Left lung (tissue), 10 donors: Measurements from ENCODE around the gene SCIN. TPM values are rescaled to one million over a fixed set of nuclear protein-coding genes. Genes with fewer than 3 reads are reported as not detected.
"Not testable (repeated sequence)": the region's sequence is repeated elsewhere in the genome, so short reads cannot be mapped to it uniquely, and the experiment has no call there.

Source experiments
- ATAC-seq: fragments of 200-7000 bp; cut with Tn5 transposase; one replicate; pipeline ENCODE4 v1.9.1; 2020; ENCODE audit warnings: moderate library complexity
- DNase-seq, 4 donors: peaks; one replicate each; pipeline ENCODE4 v3.0.0-alpha.2; 2013 to 2020
- H3K27ac ChIP-seq, 2 donors: fragments of 200-600 bp; sonication (generic) in 1 of 2; one replicate each; pipeline versions ENCODE4 v1.5.0 to v1.8.0; 2020 to 2021
- H3K27me3 ChIP-seq, 2 donors: fragments of 200-600 bp; sonication (generic) in 1 of 2; one replicate each; pipeline versions ENCODE4 v1.5.0 to v1.8.0; 2020 to 2021
- H3K36me3 ChIP-seq, 2 donors: fragments of 200-600 bp; sonication (generic) in 1 of 2; one replicate each; pipeline versions ENCODE4 v1.5.0 to v1.8.0; 2020 to 2021
- H3K4me1 ChIP-seq, 2 donors: fragments of 200-600 bp; one replicate each; pipeline ENCODE4 v1.8.0; 2021
- H3K4me3 ChIP-seq, 2 donors: fragments of 200-600 bp; sonication (generic) in 1 of 2; one replicate each; pipeline versions ENCODE4 v1.5.0 to v1.8.0; 2020 to 2021; ENCODE audit warnings: mild to moderate bottlenecking in 1 of 2
- H3K9me3 ChIP-seq, 2 donors: fragments of 200-600 bp; sonication (generic) in 1 of 2; one replicate each; pipeline versions ENCODE4 v1.5.0 to v1.8.0; 2020 to 2021
- intact Hi-C, 2 donors: fragments of 100-400 bp; cut with DNase I; formaldehyde crosslinking; loops; one replicate each; pipeline versions ENCODE4 v1.11.2 to v1.14.2; 2022
- polyA plus RNA-seq, 6 donors: library from polyadenylated mRNA; unstranded; fragments of 120-200 nt; gene quantifications; one replicate each; pipeline ENCODE4 v1.2.1, GENCODE V29; 2013; ENCODE audit not compliant: insufficient read length in 6 of 6
- total RNA-seq, 2 donors: library from RNA; stranded (reverse); fragmentation: NEBNext Ultra II Directional; extraction: Animal tissue kit (Norgen Biotek cat#: 25700); gene quantifications; one replicate each; pipeline ENCODE4 v1.2.1, GENCODE V29; 2021
- TF ChIP-seq, protein P1 (sequence below), 2 donors: fragments of 200-600 bp; sonication (generic) in 1 of 2; IDR thresholded peaks; one replicate each; pipeline versions ENCODE4 v1.5.0 to v1.8.0; 2021; ENCODE audit warnings: antibody characterized with exemption in 2 of 2
- donor health status: DM: no; HTN: yes; CAD: no.
- donor health status: DM: no; HTN: no; CAD: no.

The SCIN gene
- total and polyA plus RNA-seq, 8 donors = 3.4 to 13.5 (median 8.0) TPM

DNA sequence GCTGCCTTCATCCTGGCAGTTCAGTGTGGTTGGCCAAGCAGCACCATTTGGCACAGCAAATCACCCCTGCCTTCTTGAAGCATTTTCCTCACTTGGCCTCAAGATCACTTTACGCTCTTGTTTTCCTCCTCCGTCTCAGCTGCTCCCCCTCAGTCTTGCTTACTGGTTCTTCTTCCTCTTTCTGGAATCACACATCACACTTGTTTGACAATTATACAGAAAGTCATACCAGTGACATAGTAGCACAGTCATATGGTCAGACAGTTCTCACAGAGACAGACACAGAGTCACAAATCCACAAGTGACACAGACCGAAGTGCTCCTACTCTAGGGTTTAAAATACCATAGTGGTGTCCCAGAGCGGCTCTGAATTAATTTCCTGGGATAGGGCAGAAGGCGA lies 73.1 kb downstream of the SCIN start:
- H3K27me3 ChIP-seq = no peaks in the 10 kb centered on the region
- H3K4me3 ChIP-seq = no peak overlapping the region
- H3K9me3 ChIP-seq = no peaks in the 10 kb centered on the region
- H3K4me1 ChIP-seq = no peaks in the 10 kb centered on the region
- DNase-seq (no peak), ATAC-seq (peak; percentile 49)
- TF ChIP-seq, protein P1, sequence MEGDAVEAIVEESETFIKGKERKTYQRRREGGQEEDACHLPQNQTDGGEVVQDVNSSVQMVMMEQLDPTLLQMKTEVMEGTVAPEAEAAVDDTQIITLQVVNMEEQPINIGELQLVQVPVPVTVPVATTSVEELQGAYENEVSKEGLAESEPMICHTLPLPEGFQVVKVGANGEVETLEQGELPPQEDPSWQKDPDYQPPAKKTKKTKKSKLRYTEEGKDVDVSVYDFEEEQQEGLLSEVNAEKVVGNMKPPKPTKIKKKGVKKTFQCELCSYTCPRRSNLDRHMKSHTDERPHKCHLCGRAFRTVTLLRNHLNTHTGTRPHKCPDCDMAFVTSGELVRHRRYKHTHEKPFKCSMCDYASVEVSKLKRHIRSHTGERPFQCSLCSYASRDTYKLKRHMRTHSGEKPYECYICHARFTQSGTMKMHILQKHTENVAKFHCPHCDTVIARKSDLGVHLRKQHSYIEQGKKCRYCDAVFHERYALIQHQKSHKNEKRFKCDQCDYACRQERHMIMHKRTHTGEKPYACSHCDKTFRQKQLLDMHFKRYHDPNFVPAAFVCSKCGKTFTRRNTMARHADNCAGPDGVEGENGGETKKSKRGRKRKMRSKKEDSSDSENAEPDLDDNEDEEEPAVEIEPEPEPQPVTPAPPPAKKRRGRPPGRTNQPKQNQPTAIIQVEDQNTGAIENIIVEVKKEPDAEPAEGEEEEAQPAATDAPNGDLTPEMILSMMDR (IDR thresholded peaks at IDR 0.05) = no peak
- H3K27ac ChIP-seq = no peak overlapping the region
- intact Hi-C loops = no loop called here
- H3K36me3 ChIP-seq = no peaks in the 10 kb centered on the region

DNA sequence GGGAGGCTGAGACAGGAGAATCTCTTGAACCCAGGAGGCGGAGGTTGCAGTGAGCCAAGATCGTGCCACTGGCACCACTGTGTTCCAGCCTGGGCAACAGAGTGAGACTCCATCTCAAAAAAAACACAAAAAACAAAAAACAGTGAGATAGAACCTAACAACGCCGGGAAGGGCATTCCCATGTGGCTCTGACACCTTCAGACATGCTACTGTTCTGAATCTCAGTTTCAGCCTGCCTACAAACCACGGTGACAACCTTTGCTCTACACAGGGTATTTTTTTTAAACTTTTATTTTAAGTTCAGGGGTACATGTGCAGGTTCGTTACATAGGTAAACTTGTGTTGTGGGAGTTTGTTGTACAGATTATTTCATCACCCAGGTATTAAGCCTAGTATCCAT lies 74.7 kb downstream of the SCIN start:
- ATAC-seq, DNase-seq, H3K27me3 ChIP-seq, H3K4me3 ChIP-seq, intact Hi-C loops, H3K9me3 ChIP-seq, H3K4me1 ChIP-seq, H3K36me3 ChIP-seq, H3K27ac ChIP-seq: not testable (repeated sequence)

DNA sequence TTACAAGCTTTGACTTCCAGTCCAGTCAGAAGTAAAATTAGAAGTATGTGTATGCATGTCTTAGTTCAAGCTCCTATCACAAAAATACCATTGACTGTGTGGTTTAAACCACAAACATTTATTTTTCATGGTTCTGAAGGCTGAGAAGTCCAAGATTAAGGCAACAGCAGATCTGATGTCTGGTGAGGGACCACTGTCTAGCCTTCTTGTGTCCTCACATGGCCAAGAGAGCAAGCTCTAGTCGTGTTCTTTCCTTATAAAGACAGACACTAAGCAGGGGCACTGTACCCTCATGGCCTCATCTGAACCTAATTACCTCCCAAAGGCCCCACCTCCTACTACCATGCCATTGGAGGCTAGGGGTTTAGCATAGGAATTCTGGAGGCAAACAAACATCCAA lies 75.6 kb downstream of the SCIN start:
- Histone ChIP-seq H3K4me3 (no peak overlapping the region), H3K36me3 (no peaks in the 10 kb centered on the region), H3K27me3 (no peaks in the 10 kb centered on the region), H3K4me1 (no peaks in the 10 kb centered on the region), H3K9me3 (no peaks in the 10 kb centered on the region), H3K27ac (no peak overlapping the region)
- DNase-seq = no peak
- ATAC-seq = no peak
- intact Hi-C loops = no loop called here
- TF ChIP-seq, protein P1 (IDR thresholded peaks at IDR 0.05) = no peak

DNA sequence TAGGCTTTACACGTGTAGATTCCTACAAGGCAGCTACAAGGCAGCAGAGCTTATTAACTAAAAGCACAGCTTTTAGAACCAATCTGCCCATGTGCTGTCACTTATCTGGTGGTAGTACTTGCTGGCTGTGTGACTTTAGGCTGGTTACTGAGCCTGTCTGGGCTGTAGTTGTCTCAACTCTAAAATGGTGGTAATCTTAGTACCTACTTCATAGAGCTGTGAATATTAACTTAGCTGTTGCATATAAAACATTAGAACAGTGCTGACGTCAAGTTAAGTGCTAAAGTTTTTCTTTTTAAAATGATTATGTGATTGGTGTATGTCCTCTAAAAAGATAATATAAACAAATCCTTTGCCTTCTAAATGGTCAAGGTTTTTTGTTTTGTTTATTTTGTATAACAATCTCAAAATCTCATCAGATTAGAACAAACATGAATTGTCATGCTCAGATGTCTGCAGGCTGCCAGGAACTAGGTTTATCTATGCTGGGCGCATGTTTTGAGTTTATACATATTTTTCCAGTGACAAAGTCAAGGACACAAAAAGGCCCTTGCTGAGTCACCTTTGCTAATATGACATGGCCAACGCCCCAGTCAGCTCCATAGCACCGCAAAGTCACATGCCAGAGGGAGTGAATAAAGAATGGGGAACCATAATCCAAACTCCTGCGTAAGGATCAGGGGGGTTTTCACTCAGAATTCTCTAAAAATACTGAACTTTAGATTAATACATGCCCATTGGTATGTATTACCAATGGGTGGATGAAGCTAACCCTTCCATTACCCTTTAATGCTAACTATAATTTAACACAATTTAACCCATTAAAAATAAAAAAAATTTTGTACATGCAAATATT lies 77.1 kb downstream of the SCIN start:
- TF ChIP-seq, protein P1 (IDR thresholded peaks at IDR 0.05) = no peak
- H3K36me3 ChIP-seq = no peaks in the 10 kb centered on the region
- DNase-seq = no peak
- intact Hi-C loops = no loop called here
- ATAC-seq = peak; percentile 39
- H3K4me1 ChIP-seq = no peaks in the 10 kb centered on the region
- no peak overlapping the region for H3K27ac ChIP-seq
- no peak overlapping the region for H3K4me3 ChIP-seq
- no peaks in the 10 kb centered on the region for H3K27me3 ChIP-seq
- H3K9me3 ChIP-seq = no peaks in the 10 kb centered on the region

DNA sequence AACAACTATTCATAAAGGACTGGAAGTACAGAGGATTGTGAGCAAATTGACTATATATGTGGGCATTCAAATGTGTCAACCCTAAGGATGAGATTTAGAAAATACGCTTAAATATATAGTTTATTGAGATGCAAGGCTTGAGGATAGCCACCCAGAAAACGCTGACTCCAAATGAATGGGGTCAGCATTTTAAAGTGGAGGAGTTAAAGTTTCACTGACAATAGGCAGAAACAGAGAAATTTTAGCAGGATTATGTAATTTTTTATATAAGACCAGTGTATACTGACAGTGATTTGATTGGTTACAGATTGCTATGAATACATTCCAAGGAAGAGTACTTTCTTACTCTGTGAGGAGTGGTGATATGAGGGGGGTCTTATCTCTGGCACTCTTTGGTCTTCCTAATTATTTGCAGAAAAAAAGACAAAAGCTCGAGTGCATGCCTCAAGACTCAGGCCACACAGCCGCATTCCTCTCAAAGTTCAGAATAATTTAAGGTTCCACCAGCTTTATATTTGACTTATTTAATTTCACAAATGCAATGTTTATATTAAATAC lies 78.3 kb downstream of the SCIN start:
- intact Hi-C loops = no loop called here
- TF ChIP-seq, protein P1 (IDR thresholded peaks at IDR 0.05) = no peak
- no peaks in the 10 kb centered on the region for H3K36me3 ChIP-seq
- ATAC-seq (no peak), DNase-seq (no peak)
- H3K27me3 ChIP-seq = no peaks in the 10 kb centered on the region
- H3K4me3 ChIP-seq = no peak overlapping the region
- H3K27ac ChIP-seq = no peak overlapping the region
- H3K9me3 ChIP-seq = no peaks in the 10 kb centered on the region
- no peaks in the 10 kb centered on the region for H3K4me1 ChIP-seq
